Neural crest cell (in vitro differentiated cells): ENCODE data around the gene SETBP1. TPM values are rescaled to one million over a fixed set of nuclear protein-coding genes. Genes with fewer than 3 reads are reported as not detected.

Experiments used
- DNase-seq: peaks from one replicate; pipeline ENCODE4 v3.0.0; 2021; ENCODE audit warnings: low read depth, mixed read lengths, low spot score
- H3K27ac Mint-ChIP-seq: one replicate; pipeline ENCODE4 v1.8.0; 2021; ENCODE audit warnings: mild to moderate bottlenecking, mixed read lengths; ENCODE audit not compliant: unreplicated experiment
- H3K27me3 Mint-ChIP-seq: 2 replicates; pipeline ENCODE4 v1.8.0; 2021; ENCODE audit warnings: low read depth, mild to moderate bottlenecking, mixed read lengths
- H3K36me3 Mint-ChIP-seq: 2 replicates; pipeline ENCODE4 v1.8.0; 2021; ENCODE audit warnings: low read depth, mild to moderate bottlenecking, mixed read lengths
- H3K4me1 Mint-ChIP-seq: 2 replicates; pipeline ENCODE4 v1.8.0; 2021; ENCODE audit warnings: mixed read lengths
- H3K4me3 Mint-ChIP-seq: one replicate; pipeline ENCODE4 v1.8.0; 2021; ENCODE audit warnings: mild to moderate bottlenecking, mixed read lengths
- H3K9me3 Mint-ChIP-seq: 2 replicates; pipeline ENCODE4 v1.8.0; 2021; ENCODE audit warnings: mixed read lengths
- CTCF ChIP-seq: fragments of 200-600 bp; sonication (generic); conservative IDR thresholded peaks from 2 replicates; pipeline ENCODE4 v1.5.0; 2021; ENCODE audit warnings: antibody characterized with exemption, mild to moderate bottlenecking
- total RNA-seq: library from RNA; stranded (reverse); gene quantifications from 2 replicates; pipeline ENCODE4 v1.2.1, GENCODE V29; 2021

Gene SETBP1
- total RNA-seq, 1 donor from 2014 or later, result 38.9 TPM

- DNase-seq, result no peak
- peaks cover 65% of the 10 kb centered on the region for H3K4me1 Mint-ChIP-seq
- no peak overlapping the region for H3K27ac Mint-ChIP-seq
- H3K4me3 Mint-ChIP-seq, result no peak overlapping the region
- H3K9me3 Mint-ChIP-seq, result peaks cover 4% of the 10 kb centered on the region
- TF ChIP-seq CTCF, result no peak
- no peaks in the 10 kb centered on the region for H3K27me3 Mint-ChIP-seq
- H3K36me3 Mint-ChIP-seq, result peaks cover 4% of the 10 kb centered on the region
These were observed 149.9 kb downstream of the SETBP1 start for GRCh38 chr18:44830581-44830980.

- no peak for DNase-seq
- no peak for TF ChIP-seq CTCF
- Mint-ChIP-seq H3K4me3 (no peak overlapping the region), H3K36me3 (peaks cover 4% of the 10 kb centered on the region), H3K27ac (no peak overlapping the region), H3K9me3 (no peaks in the 10 kb centered on the region), H3K4me1 (peaks cover 61% of the 10 kb centered on the region), H3K27me3 (no peaks in the 10 kb centered on the region)
These were observed 153.1 kb downstream of the SETBP1 start for GRCh38 chr18:44833786-44834185.

GRCh38 chr18:44834867-44835469, 154.3 kb downstream of the SETBP1 start:
- H3K27ac Mint-ChIP-seq, result peak overlapping the region; percentile 54
- H3K4me3 Mint-ChIP-seq, result peak overlapping the region; percentile 3
- peaks cover 71% of the 10 kb centered on the region for H3K4me1 Mint-ChIP-seq
- H3K9me3 Mint-ChIP-seq, result no peaks in the 10 kb centered on the region
- no peak for TF ChIP-seq CTCF
- H3K27me3 Mint-ChIP-seq, result no peaks in the 10 kb centered on the region
- H3K36me3 Mint-ChIP-seq, result peaks cover 4% of the 10 kb centered on the region
- no peak for DNase-seq

- Mint-ChIP-seq H3K4me1 (peaks cover 65% of the 10 kb centered on the region), H3K27ac (peak overlapping the region; percentile 65), H3K4me3 (peak overlapping the region; percentile 7), H3K36me3 (peaks cover 4% of the 10 kb centered on the region), H3K9me3 (no peaks in the 10 kb centered on the region), H3K27me3 (no peaks in the 10 kb centered on the region)
- no peak for DNase-seq
- TF ChIP-seq CTCF, result no peak
These were observed 155.0 kb downstream of the SETBP1 start for GRCh38 chr18:44835703-44836102.

GRCh38 chr18:44836263-44836662, 155.6 kb downstream of the SETBP1 start:
- DNase-seq, result no peak
- Mint-ChIP-seq H3K27me3 (no peaks in the 10 kb centered on the region), H3K9me3 (no peaks in the 10 kb centered on the region), H3K4me1 (peaks cover 61% of the 10 kb centered on the region), H3K4me3 (no peak overlapping the region), H3K36me3 (peaks cover 4% of the 10 kb centered on the region), H3K27ac (no peak overlapping the region)
- TF ChIP-seq CTCF, result no peak
